HCT116 (cell line): Measurements from ENCODE around the gene CREG2. TPM values are rescaled to one million over a fixed set of nuclear protein-coding genes. Genes with fewer than 3 reads are reported as not detected.

Experiments used
- ATAC-seq: fragments of 200-7000 bp; cut with Tn5 transposase; 2 replicates; pipeline ENCODE4 v1.9.1; 2020; ENCODE audit warnings: mild to moderate bottlenecking, moderate library complexity
- BruUV-seq: library from RNA; stranded (reverse); fragments of 400-500 nt; replicated peaks from 2 replicates; lab custom pipeline; 2021; lab: Mats Ljungman, UMichigan
- CTCF ChIA-PET: fragments of 300-600 bp; sonication (Branson Sonifier 250); formaldehyde crosslinking; loops from one replicate; lab custom pipeline; 2021; ENCODE audit warnings: antibody characterized with exemption; lab: Charles Lee
- POLR2A ChIA-PET: fragments of 300-600, 350-600 bp; sonication (Branson Sonifier 250); formaldehyde crosslinking; loops from one replicate; lab custom pipeline; 2021; ENCODE audit warnings: antibody characterized with exemption; lab: Charles Lee
- RAD21 ChIA-PET, 2 experiments: fragments of 300-600 bp; sonication (Branson Sonifier 250); formaldehyde crosslinking; loops; one replicate each; lab custom pipeline; 2023; ENCODE audit warnings: low total read pairs in 2 of 2; ENCODE audit not compliant: uncharacterized antibody in 2 of 2, unreplicated experiment in 2 of 2, low non-redundant PET in 1 of 2; lab: Charles Lee
- DNase-seq: peaks from one replicate; pipeline ENCODE4 v3.0.0-alpha.2; 2010; ENCODE audit warnings: low read depth, low spot score
- H2AFZ ChIP-seq: fragments of 200-600 bp; shearing (Covaris generic), sonication (generic); 2 replicates; pipeline ENCODE4 v1.6.1; 2017; ENCODE audit warnings: low read depth, mixed run types, mixed read lengths, antibody characterized with exemption, low read length; ENCODE audit not compliant: poor library complexity, severe bottlenecking
- H3K27ac ChIP-seq: 2 replicates; pipeline ENCODE4 v1.5.1; 2012; ENCODE audit warnings: low read depth, low read length
- H3K27me3 ChIP-seq: fragments of 200-600 bp; sonication (generic); 2 replicates; pipeline ENCODE4 v1.6.1; 2016; ENCODE audit warnings: mixed run types, low read length, mixed read lengths; ENCODE audit not compliant: insufficient read depth
- H3K36me3 ChIP-seq, 2 experiments: fragments of 200-500 bp in 1 of 2; fragments of 200-600 bp in 1 of 2; sonication (Bioruptor generic) in 1 of 2; sonication (generic) in 1 of 2; 2 replicates each; pipeline versions ENCODE4 v1.5.1 to v1.6.1; 2014 to 2016; ENCODE audit warnings: low read length in 2 of 2, inconsistent platforms in 1 of 2, mixed read lengths in 1 of 2, mixed run types in 1 of 2; ENCODE audit not compliant: insufficient read depth in 2 of 2, control insufficient read depth in 1 of 2
- H3K4me1 ChIP-seq, 2 experiments: fragments of 200-600 bp in 1 of 2; sonication (generic) in 1 of 2; 2 replicates each; pipeline versions ENCODE4 v1.5.1 to v1.6.1; 2012 to 2017; ENCODE audit warnings: low read length in 2 of 2, inconsistent platforms in 1 of 2, mild to moderate bottlenecking in 1 of 2, mixed read lengths in 1 of 2, mixed run types in 1 of 2, moderate library complexity in 1 of 2; ENCODE audit not compliant: insufficient read depth in 2 of 2, control insufficient read depth in 1 of 2
- H3K4me2 ChIP-seq: fragments of 200-600 bp; sonication (generic); 2 replicates; pipeline ENCODE4 v1.6.1; 2017; ENCODE audit warnings: mixed run types, low read length, mixed read lengths
- H3K4me3 ChIP-seq, 2 experiments: fragments of 200-600 bp in 1 of 2; sonication (generic) in 1 of 2; replicated peaks in 1 of 2; 2 replicates each; pipeline ENCODE4 v1.5.1; 2011 to 2016; ENCODE audit warnings: low read length in 2 of 2, control low read depth in 1 of 2, low read depth in 1 of 2, mild to moderate bottlenecking in 1 of 2, mixed read lengths in 1 of 2, mixed run types in 1 of 2
- H3K79me2 ChIP-seq: fragments of 200-600 bp; sonication (generic); 2 replicates; pipeline ENCODE4 v1.6.1; 2017; ENCODE audit warnings: mild to moderate bottlenecking, mixed run types, low read length, moderate library complexity, mixed read lengths; ENCODE audit not compliant: insufficient read depth
- H3K9ac ChIP-seq: fragments of 200-600 bp; sonication (generic); 2 replicates; pipeline ENCODE4 v1.6.1; 2016; ENCODE audit warnings: low read length, mixed read lengths
- H3K9me2 ChIP-seq: fragments of 200-600 bp; sonication (generic), shearing (Covaris generic); 2 replicates; pipeline ENCODE4 v1.6.1; 2017; ENCODE audit warnings: mixed run types, mild to moderate bottlenecking, moderate library complexity; ENCODE audit not compliant: insufficient read depth
- H3K9me3 ChIP-seq, 2 experiments: fragments of 200-500 bp in 1 of 2; fragments of 200-600 bp in 1 of 2; sonication (Bioruptor generic) in 1 of 2; sonication (generic) in 1 of 2; 2 replicates each; pipeline ENCODE4 v1.6.1; 2014 to 2017; ENCODE audit warnings: low read length in 2 of 2, mixed read lengths in 2 of 2, inconsistent platforms in 1 of 2, low read depth in 1 of 2, mild to moderate bottlenecking in 1 of 2, mixed run types in 1 of 2, moderate library complexity in 1 of 2; ENCODE audit not compliant: control insufficient read depth in 1 of 2, insufficient read depth in 1 of 2
- H4K20me1 ChIP-seq: fragments of 200-600 bp; sonication (generic), shearing (Covaris generic); 2 replicates; pipeline ENCODE4 v1.6.1; 2017; ENCODE audit warnings: mixed run types, mild to moderate bottlenecking, moderate library complexity; ENCODE audit not compliant: insufficient read depth
- CBX3 ChIP-seq: IDR thresholded peaks from 2 replicates; pipeline ENCODE4 v1.6.1; 2012; ENCODE audit warnings: low read depth
- CEBPB ChIP-seq: IDR thresholded peaks from 2 replicates; pipeline ENCODE4 v1.6.1; 2012; ENCODE audit warnings: low read depth
- EZH2 ChIP-seq: fragments of 200-600 bp; sonication (generic); IDR thresholded peaks from 2 replicates; pipeline ENCODE4 v1.6.1; 2017; ENCODE audit warnings: antibody characterized with exemption, mixed run types
- EZH2phosphoT487 ChIP-seq: fragments of 200-600 bp; IDR thresholded peaks from 2 replicates; pipeline ENCODE4 v1.6.1; 2018; ENCODE audit warnings: antibody characterized with exemption, borderline replicate concordance
- RAD21 ChIP-seq: IDR thresholded peaks from 2 replicates; pipeline ENCODE4 v1.6.1; 2012; ENCODE audit warnings: low read depth, mild to moderate bottlenecking
- SIN3A ChIP-seq: IDR thresholded peaks from 2 replicates; pipeline ENCODE4 v1.6.1; 2012; ENCODE audit warnings: low read depth
- SRF ChIP-seq: IDR thresholded peaks from 2 replicates; pipeline ENCODE4 v1.6.1; 2012; ENCODE audit warnings: low read depth
- TCF7L2 ChIP-seq: IDR thresholded peaks from 2 replicates; pipeline ENCODE4 v1.7.0; 2011; ENCODE audit warnings: borderline replicate concordance, inconsistent platforms; ENCODE audit not compliant: insufficient read depth, insufficient read length; ENCODE audit errors: extremely low read depth
- YY1 ChIP-seq: IDR thresholded peaks from 2 replicates; pipeline ENCODE4 v1.6.1; 2011; ENCODE audit warnings: low read length, low read depth, moderate library complexity, mild to moderate bottlenecking; ENCODE audit not compliant: insufficient replicate concordance; ENCODE audit errors: extremely low read depth
- ZFX ChIP-seq: fragments of 450-650 bp; IDR thresholded peaks from 2 replicates; pipeline ENCODE4 v1.6.1; 2017
- ZNF274 ChIP-seq: fragments of 200-500 bp; sonication (Bioruptor generic); IDR thresholded peaks from 2 replicates; pipeline ENCODE4 v1.6.1; 2014; ENCODE audit warnings: mild to moderate bottlenecking, low read depth, low read length, inconsistent platforms
- intact Hi-C: fragments of 100-400 bp; cut with micrococcal nuclease; formaldehyde crosslinking; loops from 2 replicates; pipeline ENCODE4 v1.10.0; 2022
- total RNA-seq: library from RNA; stranded (reverse); gene quantifications from one replicate; pipeline ENCODE4 v1.2.1, GENCODE V29; 2021; ENCODE audit not compliant: unreplicated experiment
- TF ChIP-seq, protein P1 (sequence below): IDR thresholded peaks from 2 replicates; pipeline ENCODE4 v1.6.1; 2011; ENCODE audit warnings: mild to moderate bottlenecking, low read length, moderate library complexity; ENCODE audit not compliant: insufficient replicate concordance; ENCODE audit errors: extremely low read depth
- TF ChIP-seq, protein P2 (sequence below): IDR thresholded peaks from 2 replicates; pipeline ENCODE4 v1.6.1; 2012; ENCODE audit warnings: low read depth

Gene CREG2
- total RNA-seq, 1 experiment from 2014 or later, result 0.12 TPM

- TF ChIP-seq, protein P1, sequence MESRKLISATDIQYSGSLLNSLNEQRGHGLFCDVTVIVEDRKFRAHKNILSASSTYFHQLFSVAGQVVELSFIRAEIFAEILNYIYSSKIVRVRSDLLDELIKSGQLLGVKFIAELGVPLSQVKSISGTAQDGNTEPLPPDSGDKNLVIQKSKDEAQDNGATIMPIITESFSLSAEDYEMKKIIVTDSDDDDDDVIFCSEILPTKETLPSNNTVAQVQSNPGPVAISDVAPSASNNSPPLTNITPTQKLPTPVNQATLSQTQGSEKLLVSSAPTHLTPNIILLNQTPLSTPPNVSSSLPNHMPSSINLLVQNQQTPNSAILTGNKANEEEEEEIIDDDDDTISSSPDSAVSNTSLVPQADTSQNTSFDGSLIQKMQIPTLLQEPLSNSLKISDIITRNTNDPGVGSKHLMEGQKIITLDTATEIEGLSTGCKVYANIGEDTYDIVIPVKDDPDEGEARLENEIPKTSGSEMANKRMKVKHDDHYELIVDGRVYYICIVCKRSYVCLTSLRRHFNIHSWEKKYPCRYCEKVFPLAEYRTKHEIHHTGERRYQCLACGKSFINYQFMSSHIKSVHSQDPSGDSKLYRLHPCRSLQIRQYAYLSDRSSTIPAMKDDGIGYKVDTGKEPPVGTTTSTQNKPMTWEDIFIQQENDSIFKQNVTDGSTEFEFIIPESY, result no peak
- TF ChIP-seq YY1 (peak; percentile 11), ZNF274 (no peak)
Measured at GRCh38 chr2:101308432-101309210, 78.7 kb downstream of the CREG2 start, which contains the start of gene RNF149 (continued).

- ChIA-PET POLR2A (interaction anchor here (0.8 to 1.5 kb wide), 4 partner anchors 8 to 26 kb away, joined by 3 to 9 read pairs (median 4); no protein-coding TSS in a partner anchor), CTCF (interaction anchor here (1.2 to 2.6 kb wide), 2 partner anchors 34 to 79 kb away, joined by 4 to 12 read pairs; partner anchors contain the start of gene CREG2), RAD21 (no interaction called here)
- ATAC-seq (peak; percentile 44; the same call in 1 of the 2 replicates), DNase-seq (no peak)
- Histone ChIP-seq H3K79me2 (peaks cover 54% of the 10 kb centered on the region), H3K27me3 (no peaks in the 10 kb centered on the region), H3K27ac (peak overlapping the region; percentile 75; the same call in 1 of the 2 replicates), H3K9ac (peak overlapping the region; percentile 89), H2AFZ (no peak overlapping the region), H4K20me1 (peaks cover 3% of the 10 kb centered on the region; the same call in 1 of the 2 replicates), H3K4me3 (peak overlapping the region; percentile 72 to 86), H3K36me3 (peaks cover 0 to 3% of the 10 kb centered on the region in 2 experiments; a peak in 1 of 4 replicates), H3K4me2 (peak overlapping the region; percentile 84), H3K9me2 (no peaks in the 10 kb centered on the region), H3K9me3 (no peaks in the 10 kb centered on the region), H3K4me1 (peaks cover 16 to 43% of the 10 kb centered on the region in 2 experiments)
- intact Hi-C loops, result no loop called here
- no TSS peak for BruUV-seq
- TF ChIP-seq CEBPB, result no peak
- TF ChIP-seq TCF7L2, result no peak
- TF ChIP-seq RAD21, result no peak
- TF ChIP-seq SIN3A, result no peak
- TF ChIP-seq ZFX, result no peak
- no peak for TF ChIP-seq CBX3
- TF ChIP-seq YY1, result no peak
- TF ChIP-seq SRF, result no peak
- TF ChIP-seq EZH2phosphoT487, result no peak
- TF ChIP-seq, protein P2, sequence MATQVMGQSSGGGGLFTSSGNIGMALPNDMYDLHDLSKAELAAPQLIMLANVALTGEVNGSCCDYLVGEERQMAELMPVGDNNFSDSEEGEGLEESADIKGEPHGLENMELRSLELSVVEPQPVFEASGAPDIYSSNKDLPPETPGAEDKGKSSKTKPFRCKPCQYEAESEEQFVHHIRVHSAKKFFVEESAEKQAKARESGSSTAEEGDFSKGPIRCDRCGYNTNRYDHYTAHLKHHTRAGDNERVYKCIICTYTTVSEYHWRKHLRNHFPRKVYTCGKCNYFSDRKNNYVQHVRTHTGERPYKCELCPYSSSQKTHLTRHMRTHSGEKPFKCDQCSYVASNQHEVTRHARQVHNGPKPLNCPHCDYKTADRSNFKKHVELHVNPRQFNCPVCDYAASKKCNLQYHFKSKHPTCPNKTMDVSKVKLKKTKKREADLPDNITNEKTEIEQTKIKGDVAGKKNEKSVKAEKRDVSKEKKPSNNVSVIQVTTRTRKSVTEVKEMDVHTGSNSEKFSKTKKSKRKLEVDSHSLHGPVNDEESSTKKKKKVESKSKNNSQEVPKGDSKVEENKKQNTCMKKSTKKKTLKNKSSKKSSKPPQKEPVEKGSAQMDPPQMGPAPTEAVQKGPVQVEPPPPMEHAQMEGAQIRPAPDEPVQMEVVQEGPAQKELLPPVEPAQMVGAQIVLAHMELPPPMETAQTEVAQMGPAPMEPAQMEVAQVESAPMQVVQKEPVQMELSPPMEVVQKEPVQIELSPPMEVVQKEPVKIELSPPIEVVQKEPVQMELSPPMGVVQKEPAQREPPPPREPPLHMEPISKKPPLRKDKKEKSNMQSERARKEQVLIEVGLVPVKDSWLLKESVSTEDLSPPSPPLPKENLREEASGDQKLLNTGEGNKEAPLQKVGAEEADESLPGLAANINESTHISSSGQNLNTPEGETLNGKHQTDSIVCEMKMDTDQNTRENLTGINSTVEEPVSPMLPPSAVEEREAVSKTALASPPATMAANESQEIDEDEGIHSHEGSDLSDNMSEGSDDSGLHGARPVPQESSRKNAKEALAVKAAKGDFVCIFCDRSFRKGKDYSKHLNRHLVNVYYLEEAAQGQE, result no peak
- TF ChIP-seq ZNF274, result no peak
- no peak for TF ChIP-seq EZH2
Measured at GRCh38 chr2:101307950-101308431, 79.3 kb downstream of the CREG2 start.
